HCT116 (cell line): ENCODE results near the gene GAK. TPM values are rescaled to one million over a fixed set of nuclear protein-coding genes. Genes with fewer than 3 reads are reported as not detected.

ENCODE experiments used
- ATAC-seq: fragments of 200-7000 bp; cut with Tn5 transposase; 2 replicates; pipeline ENCODE4 v1.9.1; 2020; ENCODE audit warnings: mild to moderate bottlenecking, moderate library complexity
- BruUV-seq: library from RNA; stranded (reverse); fragments of 400-500 nt; replicated peaks from 2 replicates; lab custom pipeline; 2021; lab: Mats Ljungman, UMichigan
- CTCF ChIA-PET: fragments of 300-600 bp; sonication (Branson Sonifier 250); formaldehyde crosslinking; loops from one replicate; lab custom pipeline; 2021; ENCODE audit warnings: antibody characterized with exemption; lab: Charles Lee
- POLR2A ChIA-PET: fragments of 300-600, 350-600 bp; sonication (Branson Sonifier 250); formaldehyde crosslinking; loops from one replicate; lab custom pipeline; 2021; ENCODE audit warnings: antibody characterized with exemption; lab: Charles Lee
- RAD21 ChIA-PET, 2 experiments: fragments of 300-600 bp; sonication (Branson Sonifier 250); formaldehyde crosslinking; loops; one replicate each; lab custom pipeline; 2023; ENCODE audit warnings: low total read pairs in 2 of 2; ENCODE audit not compliant: uncharacterized antibody in 2 of 2, unreplicated experiment in 2 of 2, low non-redundant PET in 1 of 2; lab: Charles Lee
- DNase-seq: peaks from one replicate; pipeline ENCODE4 v3.0.0-alpha.2; 2010; ENCODE audit warnings: low read depth, low spot score
- H2AFZ ChIP-seq: fragments of 200-600 bp; shearing (Covaris generic), sonication (generic); 2 replicates; pipeline ENCODE4 v1.6.1; 2017; ENCODE audit warnings: low read depth, mixed run types, mixed read lengths, antibody characterized with exemption, low read length; ENCODE audit not compliant: poor library complexity, severe bottlenecking
- H3K27ac ChIP-seq: 2 replicates; pipeline ENCODE4 v1.5.1; 2012; ENCODE audit warnings: low read depth, low read length
- H3K27me3 ChIP-seq: fragments of 200-600 bp; sonication (generic); 2 replicates; pipeline ENCODE4 v1.6.1; 2016; ENCODE audit warnings: mixed run types, low read length, mixed read lengths; ENCODE audit not compliant: insufficient read depth
- H3K36me3 ChIP-seq, 2 experiments: fragments of 200-500 bp in 1 of 2; fragments of 200-600 bp in 1 of 2; sonication (Bioruptor generic) in 1 of 2; sonication (generic) in 1 of 2; 2 replicates each; pipeline versions ENCODE4 v1.5.1 to v1.6.1; 2014 to 2016; ENCODE audit warnings: low read length in 2 of 2, inconsistent platforms in 1 of 2, mixed read lengths in 1 of 2, mixed run types in 1 of 2; ENCODE audit not compliant: insufficient read depth in 2 of 2, control insufficient read depth in 1 of 2
- H3K4me1 ChIP-seq, 2 experiments: fragments of 200-600 bp in 1 of 2; sonication (generic) in 1 of 2; 2 replicates each; pipeline versions ENCODE4 v1.5.1 to v1.6.1; 2012 to 2017; ENCODE audit warnings: low read length in 2 of 2, inconsistent platforms in 1 of 2, mild to moderate bottlenecking in 1 of 2, mixed read lengths in 1 of 2, mixed run types in 1 of 2, moderate library complexity in 1 of 2; ENCODE audit not compliant: insufficient read depth in 2 of 2, control insufficient read depth in 1 of 2
- H3K4me2 ChIP-seq: fragments of 200-600 bp; sonication (generic); 2 replicates; pipeline ENCODE4 v1.6.1; 2017; ENCODE audit warnings: mixed run types, low read length, mixed read lengths
- H3K4me3 ChIP-seq, 2 experiments: fragments of 200-600 bp in 1 of 2; sonication (generic) in 1 of 2; replicated peaks in 1 of 2; 2 replicates each; pipeline ENCODE4 v1.5.1; 2011 to 2016; ENCODE audit warnings: low read length in 2 of 2, control low read depth in 1 of 2, low read depth in 1 of 2, mild to moderate bottlenecking in 1 of 2, mixed read lengths in 1 of 2, mixed run types in 1 of 2
- H3K79me2 ChIP-seq: fragments of 200-600 bp; sonication (generic); 2 replicates; pipeline ENCODE4 v1.6.1; 2017; ENCODE audit warnings: mild to moderate bottlenecking, mixed run types, low read length, moderate library complexity, mixed read lengths; ENCODE audit not compliant: insufficient read depth
- H3K9ac ChIP-seq: fragments of 200-600 bp; sonication (generic); 2 replicates; pipeline ENCODE4 v1.6.1; 2016; ENCODE audit warnings: low read length, mixed read lengths
- H3K9me2 ChIP-seq: fragments of 200-600 bp; sonication (generic), shearing (Covaris generic); 2 replicates; pipeline ENCODE4 v1.6.1; 2017; ENCODE audit warnings: mixed run types, mild to moderate bottlenecking, moderate library complexity; ENCODE audit not compliant: insufficient read depth
- H3K9me3 ChIP-seq, 2 experiments: fragments of 200-500 bp in 1 of 2; fragments of 200-600 bp in 1 of 2; sonication (Bioruptor generic) in 1 of 2; sonication (generic) in 1 of 2; 2 replicates each; pipeline ENCODE4 v1.6.1; 2014 to 2017; ENCODE audit warnings: low read length in 2 of 2, mixed read lengths in 2 of 2, inconsistent platforms in 1 of 2, low read depth in 1 of 2, mild to moderate bottlenecking in 1 of 2, mixed run types in 1 of 2, moderate library complexity in 1 of 2; ENCODE audit not compliant: control insufficient read depth in 1 of 2, insufficient read depth in 1 of 2
- H4K20me1 ChIP-seq: fragments of 200-600 bp; sonication (generic), shearing (Covaris generic); 2 replicates; pipeline ENCODE4 v1.6.1; 2017; ENCODE audit warnings: mixed run types, mild to moderate bottlenecking, moderate library complexity; ENCODE audit not compliant: insufficient read depth
- ATF3 ChIP-seq: IDR thresholded peaks from 2 replicates; pipeline ENCODE4 v1.6.1; 2012
- CBX3 ChIP-seq: IDR thresholded peaks from 2 replicates; pipeline ENCODE4 v1.6.1; 2012; ENCODE audit warnings: low read depth
- EGR1 ChIP-seq: IDR thresholded peaks from 2 replicates; pipeline ENCODE4 v1.6.1; 2012; ENCODE audit warnings: low read depth
- EZH2 ChIP-seq: fragments of 200-600 bp; sonication (generic); IDR thresholded peaks from 2 replicates; pipeline ENCODE4 v1.6.1; 2017; ENCODE audit warnings: antibody characterized with exemption, mixed run types
- EZH2phosphoT487 ChIP-seq: fragments of 200-600 bp; IDR thresholded peaks from 2 replicates; pipeline ENCODE4 v1.6.1; 2018; ENCODE audit warnings: antibody characterized with exemption, borderline replicate concordance
- FOSL1 ChIP-seq: IDR thresholded peaks from 2 replicates; pipeline ENCODE4 v1.6.1; 2012; ENCODE audit warnings: low read depth
- MAX ChIP-seq: IDR thresholded peaks from 2 replicates; pipeline ENCODE4 v1.6.1; 2012
- REST ChIP-seq: IDR thresholded peaks from 2 replicates; pipeline ENCODE4 v1.6.1; 2012; ENCODE audit warnings: low read depth
- SRF ChIP-seq: IDR thresholded peaks from 2 replicates; pipeline ENCODE4 v1.6.1; 2012; ENCODE audit warnings: low read depth
- TCF7L2 ChIP-seq: IDR thresholded peaks from 2 replicates; pipeline ENCODE4 v1.7.0; 2011; ENCODE audit warnings: borderline replicate concordance, inconsistent platforms; ENCODE audit not compliant: insufficient read depth, insufficient read length; ENCODE audit errors: extremely low read depth
- YY1 ChIP-seq: IDR thresholded peaks from 2 replicates; pipeline ENCODE4 v1.6.1; 2011; ENCODE audit warnings: low read length, low read depth, moderate library complexity, mild to moderate bottlenecking; ENCODE audit not compliant: insufficient replicate concordance; ENCODE audit errors: extremely low read depth
- intact Hi-C: fragments of 100-400 bp; cut with micrococcal nuclease; formaldehyde crosslinking; loops from 2 replicates; pipeline ENCODE4 v1.10.0; 2022
- total RNA-seq: library from RNA; stranded (reverse); gene quantifications from one replicate; pipeline ENCODE4 v1.2.1, GENCODE V29; 2021; ENCODE audit not compliant: unreplicated experiment

The GAK gene
- total RNA-seq, 1 experiment from 2014 or later = 123 TPM

- no peak overlapping the region for H3K4me3 ChIP-seq
- no peaks in the 10 kb centered on the region; the same call in 1 of the 2 replicates for H3K79me2 ChIP-seq
- no peaks in the 10 kb centered on the region for H3K27me3 ChIP-seq
- no peak overlapping the region for H3K4me2 ChIP-seq
- ATAC-seq (no peak), DNase-seq (no peak)
- ChIA-PET POLR2A (no interaction called here), RAD21 (no interaction called here), CTCF (no interaction called here)
- H3K9me3 ChIP-seq = no peaks in the 10 kb centered on the region
- intact Hi-C loops = no loop called here
- H3K36me3 ChIP-seq = no peaks in the 10 kb centered on the region
- H3K9ac ChIP-seq = no peak overlapping the region
- H3K27ac ChIP-seq = no peak overlapping the region
- no peak overlapping the region for H2AFZ ChIP-seq
- TF ChIP-seq EZH2phosphoT487 (no peak), REST (no peak), MAX (no peak), TCF7L2 (no peak), YY1 (no peak), FOSL1 (no peak), CBX3 (no peak), EGR1 (no peak), EZH2 (no peak), ATF3 (no peak), SRF (no peak)
- H3K4me1 ChIP-seq = peaks cover 5 to 20% of the 10 kb centered on the region in 2 experiments; a peak in 3 of 4 replicates
- no peaks in the 10 kb centered on the region for H3K9me2 ChIP-seq
- no peaks in the 10 kb centered on the region for H4K20me1 ChIP-seq
- BruUV-seq = no TSS peak
Observed at GRCh38 chr4:964346-965025, 32.4 kb upstream of the GAK start.
